Memory B cell (primary cell): ENCODE measurements around the gene RLBP1.
"Not testable (repeated sequence)": the region's sequence is repeated elsewhere in the genome, so short reads cannot be mapped to it uniquely, and the experiment has no call there.

ENCODE experiments used
- ATAC-seq: fragments of 150-1000 bp; cut with Tn5 transposase; 2 replicates; pipeline ENCODE4 v1.10.0; 2021; ENCODE audit warnings: low read depth, mild to moderate bottlenecking, moderate library complexity
- DNase-seq, 2 donors: peaks; one replicate each; pipeline ENCODE4 v3.0.0; 2022; ENCODE audit warnings: low spot score in 2 of 2
- H3K27ac Mint-ChIP-seq: one replicate; pipeline ENCODE4 v1.8.0; 2022; ENCODE audit warnings: mild to moderate bottlenecking, moderate library complexity, mixed read lengths
- H3K27me3 Mint-ChIP-seq: one replicate; pipeline ENCODE4 v1.8.0; 2022; ENCODE audit warnings: mixed read lengths
- H3K36me3 Mint-ChIP-seq: one replicate; pipeline ENCODE4 v1.8.0; 2022; ENCODE audit warnings: mild to moderate bottlenecking, mixed read lengths
- H3K4me1 Mint-ChIP-seq: one replicate; pipeline ENCODE4 v1.8.0; 2022; ENCODE audit warnings: mixed read lengths
- H3K4me3 Mint-ChIP-seq: one replicate; pipeline ENCODE4 v1.8.0; 2022; ENCODE audit warnings: mild to moderate bottlenecking, moderate library complexity, mixed read lengths
- H3K9me3 Mint-ChIP-seq: one replicate; pipeline ENCODE4 v1.8.0; 2022; ENCODE audit warnings: mixed read lengths

Gene RLBP1

DNA sequence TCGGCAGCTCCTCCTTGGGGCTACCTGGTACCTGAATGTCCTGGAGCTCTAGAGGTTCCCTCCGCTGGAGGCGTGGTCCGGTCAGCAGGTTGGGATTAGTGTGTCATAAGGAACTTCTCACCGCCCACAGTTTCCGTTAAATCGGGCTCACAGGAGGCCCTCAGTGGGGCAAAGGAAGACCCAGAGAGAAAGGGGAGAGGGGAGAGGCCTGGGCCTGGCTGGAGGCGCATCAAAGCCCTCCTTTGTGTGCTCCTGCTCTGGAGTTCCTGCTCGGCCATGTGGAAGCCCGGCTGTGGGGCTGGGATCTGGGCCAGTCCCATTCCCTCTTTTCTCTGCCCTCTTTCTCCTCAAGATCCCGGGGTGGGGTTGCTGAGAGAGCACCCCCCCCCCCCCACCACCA lies at the start of gene RLBP1:
Gene RLBP1 (minus strand): TSS at position 37 of the 400 bp plus-strand sequence. CDS start 2,604 bp downstream, outside the sequence.
- Mint-ChIP-seq H3K36me3 (no peaks in the 10 kb centered on the region), H3K9me3 (no peaks in the 10 kb centered on the region), H3K4me1 (no peaks in the 10 kb centered on the region), H3K27ac (no peak within 1 kb of the TSS), H3K27me3 (peaks cover 10% of the 10 kb centered on the region), H3K4me3 (no peak within 1 kb of the TSS)
- no peak for ATAC-seq
- DNase-seq = no peak

DNA sequence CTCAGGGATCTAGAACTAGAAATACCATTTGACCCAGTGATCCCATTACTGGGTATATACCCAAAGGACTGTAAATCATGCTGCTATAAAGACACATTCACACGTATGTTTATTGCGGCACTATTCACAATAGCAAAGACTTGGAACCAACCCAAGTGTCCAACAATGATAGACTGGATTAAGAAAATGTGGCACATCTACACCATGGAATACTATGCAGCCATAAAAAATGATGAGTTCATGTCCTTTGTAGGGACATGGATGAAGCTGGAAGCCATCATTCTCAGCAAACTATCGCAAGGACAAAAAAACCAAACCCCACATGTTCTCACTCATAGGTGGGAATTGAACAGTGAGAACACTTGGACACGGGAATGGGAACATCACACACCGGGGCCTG lies 28.8 kb upstream of the RLBP1 start:
- not testable (repeated sequence) for H3K4me3 Mint-ChIP-seq, H3K9me3 Mint-ChIP-seq, H3K4me1 Mint-ChIP-seq, DNase-seq, H3K27ac Mint-ChIP-seq, H3K36me3 Mint-ChIP-seq, ATAC-seq, H3K27me3 Mint-ChIP-seq

DNA sequence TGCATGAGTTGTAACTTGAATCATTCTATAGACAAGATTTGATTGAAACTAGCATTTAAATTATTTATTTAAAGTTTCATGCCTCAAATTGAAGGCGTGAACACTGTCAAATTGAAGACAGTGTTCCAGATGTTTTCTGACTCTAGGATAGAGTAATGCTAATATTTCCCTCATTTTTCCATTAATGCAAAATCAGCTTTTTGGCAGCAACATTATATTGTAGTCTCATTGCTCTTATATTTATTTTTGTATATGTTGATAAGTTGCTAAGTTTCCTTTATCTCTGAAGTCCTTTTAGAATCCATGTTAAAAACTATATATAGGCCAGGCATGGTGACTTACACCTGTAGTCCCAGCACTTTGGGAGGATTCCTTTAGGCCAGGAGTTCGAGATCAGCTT lies 27.2 kb upstream of the RLBP1 start:
- Mint-ChIP-seq H3K27ac (no peak overlapping the region), H3K36me3 (peaks cover 6% of the 10 kb centered on the region), H3K4me3 (no peak overlapping the region), H3K9me3 (no peaks in the 10 kb centered on the region), H3K4me1 (peaks cover 16% of the 10 kb centered on the region), H3K27me3 (no peaks in the 10 kb centered on the region)
- ATAC-seq (no peak), DNase-seq (no peak)

DNA sequence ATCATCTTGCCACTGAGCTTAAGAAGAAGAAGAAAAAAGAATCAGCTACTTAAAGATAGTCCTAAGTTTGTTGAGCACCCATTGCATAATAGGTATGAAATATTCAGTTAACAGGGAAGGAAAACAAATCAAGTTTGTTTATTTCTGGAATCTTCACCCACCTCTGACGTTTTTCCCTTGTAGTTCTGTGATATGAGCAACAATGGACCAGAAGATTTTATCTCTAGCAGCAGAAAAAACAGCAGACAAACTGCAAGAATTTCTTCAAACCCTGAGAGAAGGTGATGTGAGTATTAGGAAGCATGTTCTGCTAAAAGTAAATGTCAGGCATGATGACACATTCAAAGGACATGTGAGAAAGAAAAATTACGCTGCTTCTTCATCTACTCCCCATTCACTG lies 26.1 kb upstream of the RLBP1 start:
- DNase-seq (no peak), ATAC-seq (no peak)
- Mint-ChIP-seq H3K9me3 (no peaks in the 10 kb centered on the region), H3K27ac (no peak overlapping the region), H3K4me3 (no peak overlapping the region), H3K36me3 (peaks cover 4% of the 10 kb centered on the region), H3K27me3 (no peaks in the 10 kb centered on the region), H3K4me1 (peaks cover 17% of the 10 kb centered on the region)

DNA sequence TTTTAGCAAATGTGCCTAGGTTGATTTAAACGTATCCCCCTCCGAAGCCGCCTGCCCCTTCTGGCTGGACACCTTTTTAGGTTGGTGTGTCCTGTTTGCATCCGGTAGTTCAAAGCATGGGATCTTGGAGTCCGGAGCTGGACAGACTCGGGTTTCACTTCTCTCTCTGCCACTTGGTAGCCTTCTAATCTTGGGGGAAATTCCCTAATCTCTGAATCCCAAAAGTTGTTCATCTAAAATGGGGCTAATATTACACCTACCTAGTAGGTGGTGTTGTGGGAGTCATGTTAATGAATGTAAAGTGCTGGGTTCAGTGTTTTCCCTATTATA lies 23.2 kb upstream of the RLBP1 start:
- peaks cover 4% of the 10 kb centered on the region for H3K36me3 Mint-ChIP-seq
- no peak for ATAC-seq
- H3K4me3 Mint-ChIP-seq = peak overlapping the region; percentile 83
- peaks cover 17% of the 10 kb centered on the region for H3K4me1 Mint-ChIP-seq
- H3K27ac Mint-ChIP-seq = peak overlapping the region; percentile 51
- no peaks in the 10 kb centered on the region for H3K27me3 Mint-ChIP-seq
- H3K9me3 Mint-ChIP-seq = no peaks in the 10 kb centered on the region
- DNase-seq = no peak

DNA sequence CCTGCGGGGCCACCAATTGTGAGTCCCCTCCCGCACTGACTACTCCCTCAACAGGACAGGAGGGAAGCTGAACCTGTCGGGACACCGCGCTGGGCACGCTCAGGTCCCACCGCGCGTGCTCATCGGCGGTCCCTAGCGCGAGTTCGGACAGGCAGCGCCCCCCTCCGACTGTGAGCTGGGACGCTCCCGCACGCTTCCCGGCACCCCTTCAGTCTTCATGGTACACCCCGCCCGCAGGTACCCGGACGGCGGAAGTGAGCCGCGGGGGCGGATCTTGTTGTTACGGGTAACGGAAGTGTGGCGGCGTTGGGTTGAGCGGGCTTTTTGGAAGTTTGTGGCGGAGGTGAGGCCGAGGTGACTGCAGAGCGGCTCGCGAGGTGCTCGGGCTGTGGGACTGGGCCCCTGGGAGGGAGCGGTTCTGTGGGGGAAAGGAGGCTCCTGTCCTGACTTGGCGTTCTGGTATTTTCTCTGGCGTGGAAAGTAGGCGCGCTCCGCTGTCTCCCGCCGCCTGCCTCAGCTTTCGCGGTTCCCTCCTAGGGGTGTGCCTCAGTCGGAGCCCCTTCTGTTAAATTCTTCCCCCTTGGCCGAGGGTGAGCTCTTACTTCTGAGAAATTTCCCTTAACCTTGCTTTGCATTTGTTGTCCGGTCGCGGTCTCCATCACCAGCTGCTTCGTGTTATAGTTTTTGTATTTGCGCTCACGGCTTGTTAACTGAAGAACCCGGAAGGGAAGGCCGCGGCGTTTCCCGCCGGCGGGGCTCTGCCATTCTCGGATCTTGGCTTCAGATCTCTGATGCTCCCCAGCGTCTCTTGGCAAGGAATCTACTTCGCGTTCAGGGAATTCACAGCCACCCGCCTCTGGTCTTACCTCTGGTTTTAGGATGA lies 22.6 kb upstream of the RLBP1 start, which contains the start of gene FANCI:
Gene FANCI (plus strand): TSS at position 289 of the 883 bp plus-strand sequence. CDS start 3,669 bp downstream, outside the sequence.
- Mint-ChIP-seq H3K4me1 (peaks cover 17% of the 10 kb centered on the region), H3K9me3 (no peaks in the 10 kb centered on the region), H3K27ac (peak within 1 kb of the TSS; percentile 51), H3K27me3 (no peaks in the 10 kb centered on the region), H3K4me3 (peak within 1 kb of the TSS; percentile 83), H3K36me3 (peaks cover 4% of the 10 kb centered on the region)
- ATAC-seq = peak; percentile 95
- DNase-seq = peak; percentile 88 to 97

DNA sequence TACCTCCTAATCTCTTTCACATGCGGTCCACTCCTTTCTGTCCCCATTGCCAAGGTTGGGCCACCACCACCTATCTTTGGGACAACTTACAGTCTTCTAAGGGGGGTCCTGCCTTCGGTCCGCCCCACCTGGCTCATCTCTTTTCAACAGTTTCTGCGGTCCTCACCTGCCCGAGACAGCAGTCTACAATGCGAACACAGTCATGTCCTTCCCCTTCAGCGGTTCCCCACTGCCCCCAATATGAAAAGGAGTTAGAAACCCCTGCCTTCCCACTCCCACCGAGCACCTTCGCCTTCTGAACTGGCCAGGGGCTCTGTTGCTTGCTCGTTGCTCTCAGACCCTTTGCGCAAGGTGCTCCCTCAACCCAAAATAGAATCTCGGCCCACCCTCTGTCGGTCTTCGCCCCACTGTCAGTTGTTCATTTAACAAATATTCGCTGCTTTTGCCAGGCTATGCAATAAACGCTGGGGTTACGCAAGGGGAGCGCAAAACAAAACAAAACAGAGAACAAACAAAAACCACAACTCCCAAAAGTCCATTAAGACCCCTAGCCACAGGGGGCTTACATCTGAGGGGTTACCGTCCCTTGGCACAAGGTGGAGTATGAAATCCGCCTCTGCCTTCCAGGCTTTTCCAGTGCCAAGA lies 21.8 kb upstream of the RLBP1 start:
- Mint-ChIP-seq H3K27me3 (no peaks in the 10 kb centered on the region), H3K4me3 (peak overlapping the region; percentile 83), H3K36me3 (peaks cover 3% of the 10 kb centered on the region), H3K9me3 (no peaks in the 10 kb centered on the region), H3K4me1 (peaks cover 17% of the 10 kb centered on the region), H3K27ac (peak overlapping the region; percentile 51)
- no peak for ATAC-seq
- DNase-seq = no peak

DNA sequence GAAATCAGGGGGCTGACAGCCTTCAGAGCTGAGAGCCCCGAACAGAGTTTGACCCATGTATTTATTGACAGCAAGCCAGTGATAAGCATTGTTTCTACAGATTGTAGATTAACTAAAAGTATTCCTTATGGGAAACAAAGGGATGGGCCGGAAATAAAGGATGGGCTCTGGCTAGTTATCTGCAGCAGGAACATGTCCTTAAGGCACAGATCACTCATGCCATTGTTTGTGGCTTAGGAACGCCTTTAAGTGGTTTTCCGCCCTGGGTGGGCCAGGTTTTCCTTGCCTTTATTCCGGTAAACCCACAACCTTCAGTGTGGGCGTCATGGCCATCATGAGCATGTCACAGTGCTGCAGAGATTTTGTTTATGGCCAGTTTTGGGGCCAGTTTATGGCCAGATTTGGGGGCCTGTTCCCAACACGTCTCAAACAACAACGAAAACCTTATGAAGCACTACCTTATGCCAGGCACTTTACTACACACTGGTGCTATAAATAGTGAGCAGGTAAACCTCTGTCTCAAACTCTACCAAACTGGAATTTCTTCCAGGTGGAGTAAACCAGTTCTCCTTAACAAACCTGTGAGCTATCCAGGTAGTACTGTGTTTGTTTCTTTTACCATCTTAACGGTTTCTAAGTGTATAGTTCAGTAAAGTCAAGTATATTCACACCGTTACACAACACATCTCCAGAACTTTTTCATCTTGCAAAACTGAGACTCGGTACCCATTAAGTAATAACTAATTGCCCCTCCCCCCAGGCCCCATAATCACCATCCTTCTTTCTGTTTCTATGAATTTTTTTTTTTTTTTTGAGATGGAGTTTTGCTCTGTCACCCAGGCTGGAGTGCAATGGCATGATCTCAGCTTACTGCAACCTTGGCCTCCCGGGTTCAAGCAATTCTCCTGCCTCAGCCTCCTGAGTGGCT lies 18.8 kb upstream of the RLBP1 start:
- not testable (repeated sequence) for DNase-seq, ATAC-seq, H3K9me3 Mint-ChIP-seq, H3K4me3 Mint-ChIP-seq, H3K27ac Mint-ChIP-seq, H3K4me1 Mint-ChIP-seq, H3K36me3 Mint-ChIP-seq, H3K27me3 Mint-ChIP-seq

DNA sequence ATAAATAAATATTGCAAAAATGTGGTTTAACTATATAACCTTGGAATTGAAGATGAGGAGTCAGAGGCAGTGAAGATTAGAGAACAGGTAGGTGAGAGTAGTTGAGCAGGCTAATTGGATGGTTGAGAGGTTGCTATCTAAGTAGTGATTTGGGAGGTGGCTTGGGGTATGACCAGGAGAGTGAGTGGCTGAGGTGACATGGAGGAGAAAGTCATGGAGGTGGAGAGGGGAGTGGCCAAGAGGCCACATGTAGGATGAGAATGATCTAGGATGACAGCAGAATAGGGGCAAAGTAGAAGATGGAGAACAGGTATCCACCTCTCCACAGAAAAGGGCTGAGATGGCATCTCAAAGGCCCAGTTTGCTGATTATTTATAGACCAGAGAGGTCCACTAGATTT lies 10.5 kb upstream of the RLBP1 start:
- Mint-ChIP-seq H3K27me3 (peaks cover 7% of the 10 kb centered on the region), H3K27ac (no peak overlapping the region), H3K9me3 (no peaks in the 10 kb centered on the region), H3K4me3 (no peak overlapping the region), H3K36me3 (no peaks in the 10 kb centered on the region), H3K4me1 (no peaks in the 10 kb centered on the region)
- DNase-seq = no peak
- ATAC-seq = no peak

DNA sequence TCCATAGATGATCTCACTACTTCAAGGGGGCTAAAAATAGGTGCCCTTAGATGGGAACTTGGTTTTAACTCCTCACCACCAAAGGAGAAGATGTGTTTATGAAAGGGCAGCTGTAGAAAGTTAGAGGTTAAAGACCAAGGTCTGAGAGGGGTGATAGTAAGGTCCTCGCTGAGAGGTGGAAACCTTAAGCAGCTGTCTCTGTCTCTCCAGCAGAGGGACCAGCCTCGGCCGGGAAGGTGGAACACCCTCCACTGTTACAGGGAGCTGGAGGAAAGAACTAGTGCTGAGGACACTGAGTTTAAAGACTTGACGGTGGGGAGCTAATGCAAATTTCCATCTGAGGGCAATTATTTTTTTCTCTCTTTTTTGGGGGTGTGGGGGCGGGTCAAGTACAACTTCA lies 8.9 kb upstream of the RLBP1 start:
- H3K4me1 Mint-ChIP-seq = no peaks in the 10 kb centered on the region

DNA sequence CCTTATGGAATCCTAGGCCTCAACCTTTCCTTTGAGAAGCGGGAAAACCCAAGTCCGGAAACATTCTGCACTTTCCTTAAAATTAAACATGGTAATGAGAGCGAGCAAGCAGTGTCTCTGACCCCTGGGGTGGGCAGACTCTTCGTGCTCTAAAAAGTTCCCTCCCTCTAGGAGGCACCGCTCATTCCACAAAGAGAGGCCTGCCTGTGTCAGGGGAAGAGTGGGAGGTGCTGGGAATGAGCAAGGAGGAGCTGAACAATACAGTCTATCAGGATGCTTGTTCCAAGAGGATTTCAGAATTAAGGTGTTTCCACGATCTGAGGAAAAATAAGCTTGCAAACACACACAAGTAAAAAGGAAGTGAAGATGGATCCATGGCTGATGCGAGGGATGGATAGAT lies 6.0 kb upstream of the RLBP1 start:
- no peak for DNase-seq
- Mint-ChIP-seq H3K36me3 (no peaks in the 10 kb centered on the region), H3K4me1 (no peaks in the 10 kb centered on the region), H3K27ac (no peak overlapping the region), H3K27me3 (peaks cover 11% of the 10 kb centered on the region), H3K4me3 (no peak overlapping the region), H3K9me3 (no peaks in the 10 kb centered on the region)
- no peak for ATAC-seq

More for the DNA sequence above, 8.9 kb upstream of the RLBP1 start:
- Mint-ChIP-seq H3K27ac (no peak overlapping the region), H3K27me3 (peaks cover 7% of the 10 kb centered on the region), H3K9me3 (no peaks in the 10 kb centered on the region), H3K4me3 (no peak overlapping the region), H3K36me3 (no peaks in the 10 kb centered on the region)
- DNase-seq (no peak), ATAC-seq (no peak)

DNA sequence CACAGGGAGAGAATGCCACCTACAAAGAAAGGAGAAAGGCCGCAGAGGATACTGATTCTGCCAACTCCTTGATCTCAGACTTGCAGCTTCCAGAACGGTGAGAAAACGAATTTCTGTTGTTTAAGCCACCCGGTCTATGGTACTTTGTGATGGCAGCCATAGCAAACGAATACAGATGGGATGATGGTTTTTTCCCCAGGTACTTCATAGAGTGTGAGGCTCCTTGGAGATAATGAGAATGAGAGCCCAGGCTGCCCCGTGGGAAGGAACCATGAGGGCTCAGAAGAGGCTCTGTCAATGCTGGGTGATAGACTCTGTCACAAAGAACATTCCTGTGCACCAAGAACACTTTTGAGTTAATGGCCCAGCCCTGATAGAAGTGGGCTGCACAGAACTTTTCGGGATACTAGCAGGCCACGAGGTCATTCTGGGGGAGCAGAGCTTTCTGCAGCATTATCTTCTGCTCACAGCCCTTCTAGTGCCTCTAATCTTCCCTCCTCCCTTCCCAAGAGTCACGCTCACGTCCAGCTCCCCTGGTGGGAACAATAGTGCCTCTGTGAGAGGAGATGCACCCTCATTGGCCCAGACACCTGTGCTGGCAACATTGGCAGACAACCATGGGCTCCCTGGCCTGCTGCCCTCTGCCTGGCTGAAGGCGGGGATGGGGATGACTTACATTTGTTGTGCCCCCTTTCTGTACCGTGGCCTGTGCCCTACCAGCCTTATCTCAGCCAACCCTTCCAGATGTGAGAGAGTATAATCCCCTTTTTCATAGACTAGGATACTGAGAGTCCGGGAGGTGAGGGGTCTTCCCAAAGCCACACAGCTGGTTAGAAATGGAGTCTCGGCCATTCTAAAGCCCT lies 5.2 kb upstream of the RLBP1 start:
- Mint-ChIP-seq H3K36me3 (no peaks in the 10 kb centered on the region), H3K9me3 (no peaks in the 10 kb centered on the region)

DNA sequence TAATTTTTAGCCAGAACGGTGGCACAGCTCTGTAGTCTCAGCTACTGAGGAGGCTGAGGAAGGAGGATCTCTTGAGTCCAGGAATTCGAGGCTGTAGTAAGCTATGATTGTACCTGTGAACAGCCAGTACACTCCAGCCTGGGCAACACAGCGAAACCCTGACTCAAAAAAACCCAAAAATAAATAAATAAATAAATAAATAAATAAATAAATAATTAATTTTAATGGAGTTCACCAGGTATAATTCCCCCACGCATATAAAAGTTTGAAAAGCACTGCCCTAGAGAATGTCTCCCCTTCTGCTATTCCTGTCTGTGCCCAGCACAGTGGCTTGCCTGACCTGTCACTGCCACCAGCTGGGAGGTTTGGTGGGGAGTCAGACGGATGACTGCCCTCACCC lies 4.2 kb upstream of the RLBP1 start:
- H3K4me1 Mint-ChIP-seq = no peaks in the 10 kb centered on the region

More for the DNA sequence above, 5.2 kb upstream of the RLBP1 start:
- Mint-ChIP-seq H3K27ac (no peak overlapping the region), H3K27me3 (peaks cover 9% of the 10 kb centered on the region), H3K4me3 (no peak overlapping the region), H3K4me1 (no peaks in the 10 kb centered on the region)
- no peak for ATAC-seq
- no peak for DNase-seq

More for the DNA sequence above, 4.2 kb upstream of the RLBP1 start:
- DNase-seq = no peak
- ATAC-seq = no peak
- Mint-ChIP-seq H3K27ac (no peak overlapping the region), H3K9me3 (no peaks in the 10 kb centered on the region), H3K36me3 (no peaks in the 10 kb centered on the region), H3K4me3 (no peak overlapping the region), H3K27me3 (peaks cover 10% of the 10 kb centered on the region)
